DOHH2 (cell line): ENCODE measurements around the gene EDEM2.

Experiments
- H3F3A ChIP-seq: fragments of 200-600 bp; sonication (generic), shearing (Covaris generic); 2 replicates; pipeline ENCODE4 v1.6.0; 2016; ENCODE audit warnings: antibody characterized with exemption, mild to moderate bottlenecking; ENCODE audit not compliant: control insufficient read depth, insufficient read depth
- H3K27ac ChIP-seq: fragments of 200-600 bp; sonication (generic); 2 replicates; pipeline ENCODE4 v1.5.1; 2014; ENCODE audit warnings: low read depth, mild to moderate bottlenecking, low read length, moderate library complexity
- H3K27me3 ChIP-seq: fragments of 200-600 bp; sonication (generic); 2 replicates; pipeline ENCODE4 v1.6.1; 2014; ENCODE audit warnings: mild to moderate bottlenecking, low read length, mixed read lengths; ENCODE audit not compliant: control insufficient read depth
- H3K36me3 ChIP-seq: fragments of 200-600 bp; sonication (generic); 2 replicates; pipeline ENCODE4 v1.6.1; 2014; ENCODE audit warnings: mild to moderate bottlenecking, low read length, moderate library complexity, mixed read lengths; ENCODE audit not compliant: control insufficient read depth
- H3K4me1 ChIP-seq: fragments of 200-600 bp; sonication (generic); 2 replicates; pipeline ENCODE4 v1.6.1; 2014; ENCODE audit warnings: mild to moderate bottlenecking, low read length, mixed read lengths; ENCODE audit not compliant: control insufficient read depth
- H3K4me2 ChIP-seq: fragments of 200-600 bp; sonication (generic); 2 replicates; pipeline ENCODE4 v1.6.0; 2014; ENCODE audit warnings: mild to moderate bottlenecking, low read length, moderate library complexity
- H3K4me3 ChIP-seq: fragments of 200-600 bp; sonication (generic); 2 replicates; pipeline ENCODE4 v1.5.1; 2014; ENCODE audit warnings: mild to moderate bottlenecking, low read length, mixed read lengths
- H3K79me2 ChIP-seq: fragments of 200-600 bp; sonication (generic); 2 replicates; pipeline ENCODE4 v1.6.1; 2014; ENCODE audit warnings: mild to moderate bottlenecking, low read length, mixed read lengths; ENCODE audit not compliant: control insufficient read depth
- H3K9me2 ChIP-seq: fragments of 200-600 bp; sonication (generic); replicated peaks from 2 replicates; pipeline ENCODE4 v1.6.1; 2014; ENCODE audit warnings: mild to moderate bottlenecking, low read length, mixed read lengths; ENCODE audit not compliant: control insufficient read depth
- H3K9me3 ChIP-seq: fragments of 200-600 bp; sonication (generic); 2 replicates; pipeline ENCODE4 v1.6.1; 2014; ENCODE audit warnings: antibody characterized with exemption, low read length, mixed read lengths; ENCODE audit not compliant: control insufficient read depth, insufficient read depth
- H4K20me1 ChIP-seq: fragments of 200-600 bp; sonication (generic); 2 replicates; pipeline ENCODE4 v1.6.0; 2014; ENCODE audit warnings: low read depth, mild to moderate bottlenecking, antibody characterized with exemption, low read length, moderate library complexity; ENCODE audit not compliant: control insufficient read depth, insufficient read depth
- EZH2phosphoT487 ChIP-seq: fragments of 200-600 bp; sonication (generic); IDR thresholded peaks from 2 replicates; pipeline ENCODE4 v1.6.1; 2017; ENCODE audit warnings: borderline replicate concordance, mild to moderate bottlenecking, antibody characterized with exemption, low read length, moderate library complexity, mixed read lengths
- TF ChIP-seq, protein P1 (sequence below): fragments of 200-600 bp; sonication (generic); IDR thresholded peaks from one replicate; pipeline ENCODE4 v1.5.1; 2014; ENCODE audit warnings: antibody characterized with exemption, mild to moderate bottlenecking, low read depth, low read length; ENCODE audit not compliant: poor library complexity, severe bottlenecking

Gene EDEM2

DNA sequence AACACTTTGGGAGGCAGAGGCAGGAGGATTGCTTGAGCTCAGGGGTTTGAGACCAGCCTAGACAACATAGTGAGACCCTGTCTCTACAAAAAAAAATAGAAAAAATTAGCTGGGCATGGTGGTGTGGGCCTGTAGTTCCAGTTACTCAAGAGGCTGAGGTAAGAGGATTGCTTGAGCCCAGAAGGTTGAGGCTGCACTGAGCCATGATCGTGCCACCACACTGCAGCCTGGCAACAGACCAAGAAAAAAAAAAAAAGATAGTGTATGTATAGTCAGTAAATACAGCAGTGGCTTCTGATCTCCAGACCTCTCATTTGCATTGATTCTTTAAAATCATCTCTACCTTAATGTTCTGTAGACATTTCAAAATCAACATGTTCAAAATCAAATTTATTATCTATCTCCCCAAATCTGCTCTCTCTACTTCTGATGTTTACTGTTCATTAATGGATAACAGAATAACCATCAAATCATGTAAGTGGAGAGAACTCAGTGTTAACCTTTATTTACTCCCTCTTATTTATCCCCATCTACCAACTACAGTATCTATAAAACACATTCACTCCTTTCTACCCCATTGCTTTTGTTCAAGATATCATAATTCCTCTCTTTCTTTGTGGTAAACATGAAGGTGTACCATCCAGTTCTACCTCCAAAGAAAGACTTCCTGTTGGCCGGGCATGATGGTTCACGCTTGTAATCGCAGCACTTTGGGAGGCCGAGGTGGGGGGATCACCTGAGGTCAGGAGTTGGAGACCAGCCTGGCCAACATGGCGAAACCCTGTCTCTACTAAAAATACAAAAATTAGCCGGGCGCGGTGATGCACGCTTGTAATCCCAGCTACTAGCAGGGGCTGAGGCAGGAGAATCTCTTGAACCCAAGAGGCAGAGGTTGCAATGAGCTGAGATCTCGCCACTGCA, 32.4 kb upstream of the EDEM2 start:
- Histone ChIP-seq H3K27me3 (peaks cover 4% of the 10 kb centered on the region; the same call in 1 of the 2 replicates), H3K27ac (no peak overlapping the region), H3K79me2 (no peaks in the 10 kb centered on the region), H3K4me3 (no peak overlapping the region), H3F3A (no peaks in the 10 kb centered on the region), H3K36me3 (no peaks in the 10 kb centered on the region), H3K4me1 (no peaks in the 10 kb centered on the region), H4K20me1 (no peaks in the 10 kb centered on the region), H3K9me3 (no peaks in the 10 kb centered on the region), H3K4me2 (no peak overlapping the region), H3K9me2 (no peaks in the 10 kb centered on the region)
- TF ChIP-seq, protein P1, sequence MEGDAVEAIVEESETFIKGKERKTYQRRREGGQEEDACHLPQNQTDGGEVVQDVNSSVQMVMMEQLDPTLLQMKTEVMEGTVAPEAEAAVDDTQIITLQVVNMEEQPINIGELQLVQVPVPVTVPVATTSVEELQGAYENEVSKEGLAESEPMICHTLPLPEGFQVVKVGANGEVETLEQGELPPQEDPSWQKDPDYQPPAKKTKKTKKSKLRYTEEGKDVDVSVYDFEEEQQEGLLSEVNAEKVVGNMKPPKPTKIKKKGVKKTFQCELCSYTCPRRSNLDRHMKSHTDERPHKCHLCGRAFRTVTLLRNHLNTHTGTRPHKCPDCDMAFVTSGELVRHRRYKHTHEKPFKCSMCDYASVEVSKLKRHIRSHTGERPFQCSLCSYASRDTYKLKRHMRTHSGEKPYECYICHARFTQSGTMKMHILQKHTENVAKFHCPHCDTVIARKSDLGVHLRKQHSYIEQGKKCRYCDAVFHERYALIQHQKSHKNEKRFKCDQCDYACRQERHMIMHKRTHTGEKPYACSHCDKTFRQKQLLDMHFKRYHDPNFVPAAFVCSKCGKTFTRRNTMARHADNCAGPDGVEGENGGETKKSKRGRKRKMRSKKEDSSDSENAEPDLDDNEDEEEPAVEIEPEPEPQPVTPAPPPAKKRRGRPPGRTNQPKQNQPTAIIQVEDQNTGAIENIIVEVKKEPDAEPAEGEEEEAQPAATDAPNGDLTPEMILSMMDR = no peak
- no peak for TF ChIP-seq EZH2phosphoT487

DNA sequence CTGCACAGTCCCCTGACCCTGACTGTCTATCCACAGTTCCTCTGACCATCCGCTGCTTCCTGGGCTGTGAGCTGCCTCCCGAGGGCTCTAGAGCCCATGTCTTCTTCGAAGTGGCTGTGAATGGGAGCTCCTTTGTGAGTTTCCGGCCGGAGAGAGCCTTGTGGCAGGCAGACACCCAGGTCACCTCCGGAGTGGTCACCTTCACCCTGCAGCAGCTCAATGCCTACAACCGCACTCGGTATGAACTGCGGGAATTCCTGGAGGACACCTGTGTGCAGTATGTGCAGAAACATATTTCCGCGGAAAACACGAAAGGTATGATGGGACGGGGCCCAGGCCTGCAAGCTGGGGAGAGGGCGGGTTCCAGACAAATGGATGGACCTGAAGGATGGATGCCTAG, 29.0 kb upstream of the EDEM2 start:
- H3K9me2 ChIP-seq = no peaks in the 10 kb centered on the region
- H3K36me3 ChIP-seq = no peaks in the 10 kb centered on the region
- peaks cover 7% of the 10 kb centered on the region for H3K27me3 ChIP-seq
- no peaks in the 10 kb centered on the region for H3F3A ChIP-seq
- no peak overlapping the region for H3K4me3 ChIP-seq
- peaks cover 11% of the 10 kb centered on the region for H3K4me1 ChIP-seq
- no peak for TF ChIP-seq EZH2phosphoT487
- TF ChIP-seq, protein P1 = no peak
- no peaks in the 10 kb centered on the region for H4K20me1 ChIP-seq
- H3K9me3 ChIP-seq = no peaks in the 10 kb centered on the region
- H3K27ac ChIP-seq = no peak overlapping the region
- no peaks in the 10 kb centered on the region for H3K79me2 ChIP-seq
- H3K4me2 ChIP-seq = no peak overlapping the region

DNA sequence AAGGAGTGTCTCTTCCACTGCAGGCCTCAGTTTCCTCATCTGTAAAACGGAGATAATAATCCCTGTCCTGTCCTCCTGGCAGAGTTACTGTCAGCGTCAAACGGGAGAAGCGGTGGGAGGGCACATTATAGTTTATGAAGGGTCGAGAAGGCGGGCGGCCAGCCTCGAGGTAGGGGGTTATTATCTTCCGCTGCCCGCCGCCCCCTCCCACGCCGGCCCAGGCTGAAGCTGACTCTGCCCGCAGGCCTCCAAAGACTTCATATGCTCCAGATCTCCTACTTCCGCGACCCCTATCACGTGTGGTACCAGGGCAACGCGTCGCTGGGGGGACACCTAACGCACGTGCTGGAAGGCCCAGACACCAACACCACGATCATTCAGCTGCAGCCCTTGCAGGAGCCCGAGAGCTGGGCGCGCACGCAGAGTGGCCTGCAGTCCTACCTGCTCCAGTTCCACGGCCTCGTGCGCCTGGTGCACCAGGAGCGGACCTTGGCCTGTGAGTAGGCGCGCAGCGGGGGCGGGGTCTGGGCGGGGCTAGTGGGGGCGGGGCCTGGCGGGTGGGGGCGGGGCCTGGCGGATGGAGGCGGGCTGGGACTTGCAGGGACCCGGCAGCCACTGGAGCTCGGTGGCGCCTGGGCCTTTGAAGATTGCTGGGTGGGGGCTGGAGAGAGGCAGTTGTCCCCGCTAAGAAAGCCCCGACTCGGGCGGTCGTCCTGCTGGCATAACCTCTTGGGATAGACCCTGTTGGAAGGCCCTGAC, 27.5 kb upstream of the EDEM2 start:
- no peaks in the 10 kb centered on the region for H4K20me1 ChIP-seq
- H3K4me3 ChIP-seq = no peak overlapping the region
- no peaks in the 10 kb centered on the region for H3F3A ChIP-seq
- H3K27ac ChIP-seq = no peak overlapping the region
- no peak for TF ChIP-seq EZH2phosphoT487
- TF ChIP-seq, protein P1 = no peak
- no peak overlapping the region for H3K4me2 ChIP-seq
- H3K27me3 ChIP-seq = peaks cover 7% of the 10 kb centered on the region
- no peaks in the 10 kb centered on the region for H3K36me3 ChIP-seq
- H3K9me3 ChIP-seq = no peaks in the 10 kb centered on the region
- H3K9me2 ChIP-seq = no peaks in the 10 kb centered on the region
- H3K79me2 ChIP-seq = no peaks in the 10 kb centered on the region
- peaks cover 11% of the 10 kb centered on the region for H3K4me1 ChIP-seq
